ENCODE results near the gene SLC6A17.

SLC6A17 gene

GRCh38 chr1:110243574-110243973, 93.3 kb downstream of the SLC6A17 start:
- no peak for DNase-seq

DNA sequence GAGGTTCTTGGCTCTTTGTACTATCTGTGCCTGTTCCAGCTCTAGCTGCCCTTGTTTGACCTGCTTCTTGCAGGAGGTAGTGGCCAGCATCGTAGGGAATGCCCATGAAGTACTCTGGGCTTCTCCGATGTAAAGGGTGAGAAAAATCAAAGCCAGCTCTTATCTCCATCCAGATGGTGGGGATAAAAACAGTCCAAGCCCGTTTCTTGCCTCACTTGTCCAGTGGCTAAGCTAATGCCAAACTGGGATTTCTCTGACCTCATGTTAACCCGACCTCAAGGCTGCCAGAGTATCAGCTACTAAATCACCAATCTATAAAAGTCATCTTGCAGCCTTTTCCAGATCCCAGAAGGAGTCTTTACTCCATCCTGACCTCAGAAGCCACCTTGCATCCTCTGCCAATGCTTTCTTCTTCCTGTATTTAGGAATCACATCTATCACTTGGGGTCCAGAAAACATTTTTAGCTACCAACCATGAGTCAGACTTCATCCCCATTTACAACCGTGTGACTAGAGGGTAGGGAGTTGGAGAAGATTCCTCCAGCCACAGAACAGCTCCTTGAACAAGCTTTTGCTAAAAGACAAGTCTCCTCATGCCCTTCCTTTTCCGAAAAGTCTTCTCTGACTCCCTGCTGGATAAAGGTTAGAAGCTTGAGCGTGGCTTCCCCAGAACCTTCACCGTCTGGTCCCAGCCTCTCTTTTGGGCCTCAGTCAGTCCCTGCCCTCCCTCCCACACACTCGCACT, 95.8 kb downstream of the SLC6A17 start:
- no peak for DNase-seq

- DNase-seq, result no peak
Measured at GRCh38 chr1:110248746-110249145, 98.5 kb downstream of the SLC6A17 start.

- no peak for DNase-seq
Measured at GRCh38 chr1:110249256-110249655, 99.0 kb downstream of the SLC6A17 start.

- DNase-seq, result no peak
Measured at GRCh38 chr1:110250008-110250407, 99.7 kb downstream of the SLC6A17 start.

DNA sequence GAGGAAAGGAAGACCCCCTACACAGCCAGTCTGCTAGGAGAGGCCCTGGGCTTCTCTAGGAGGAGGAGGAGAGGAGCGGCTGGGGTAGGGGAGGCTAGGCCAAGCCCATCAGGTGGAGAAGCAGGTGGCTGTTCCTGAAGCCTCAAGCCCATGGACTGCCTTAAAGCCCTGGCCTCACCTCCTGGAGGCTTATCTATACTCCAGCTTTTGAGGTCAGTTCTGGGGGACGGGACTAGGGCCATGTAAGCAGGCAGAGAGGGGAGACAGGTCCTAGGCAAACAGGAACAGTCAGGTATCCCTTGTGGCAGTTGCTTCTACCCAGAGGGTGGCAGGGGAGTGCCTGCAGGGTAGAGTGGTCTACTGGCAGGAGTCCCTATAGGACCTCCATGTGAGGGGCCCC, 100.5 kb downstream of the SLC6A17 start:
- no peak for DNase-seq
